Mucosa of rectum (tissue), 2 donors: ENCODE results near the gene PCDH15.

ENCODE experiments used
- H3K27ac ChIP-seq, 2 donors: one replicate each; pipeline ENCODE4 v1.7.0; 2013; ENCODE audit warnings: inconsistent platforms in 2 of 2, low read depth in 2 of 2, low read length in 2 of 2
- H3K27me3 ChIP-seq, 2 donors: one replicate each; pipeline ENCODE4 v1.7.0; 2013; ENCODE audit warnings: low read length in 2 of 2; ENCODE audit not compliant: control insufficient read depth in 2 of 2, insufficient read depth in 2 of 2
- H3K36me3 ChIP-seq, 2 donors: one replicate each; pipeline ENCODE4 v1.7.0; 2013; ENCODE audit warnings: low read length in 2 of 2; ENCODE audit not compliant: control insufficient read depth in 2 of 2, insufficient read depth in 2 of 2
- H3K4me1 ChIP-seq, 2 donors: one replicate each; pipeline ENCODE4 v1.7.0; 2013; ENCODE audit warnings: low read length in 2 of 2, mild to moderate bottlenecking in 1 of 2; ENCODE audit not compliant: control insufficient read depth in 2 of 2, insufficient read depth in 2 of 2
- H3K4me3 ChIP-seq, 2 donors: one replicate each; pipeline ENCODE4 v1.7.0; 2013; ENCODE audit warnings: low read length in 2 of 2
- H3K9ac ChIP-seq, 2 donors: one replicate each; pipeline ENCODE4 v1.7.0; 2013; ENCODE audit warnings: low read length in 2 of 2, low read depth in 1 of 2, mild to moderate bottlenecking in 1 of 2
- H3K9me3 ChIP-seq, 2 donors: one replicate each; pipeline ENCODE4 v1.7.0; 2013; ENCODE audit warnings: low read length in 2 of 2; ENCODE audit not compliant: control insufficient read depth in 2 of 2
- donor health status: healthy.
- donor health status: Normal muscosa, but diverticular disease.

PCDH15 gene

GRCh38 chr10:54501929-54502328, 299.1 kb downstream of the PCDH15 start:
- Histone ChIP-seq H3K27ac (no peak overlapping the region), H3K27me3 (no peaks in the 10 kb centered on the region), H3K4me1 (no peaks in the 10 kb centered on the region), H3K4me3 (no peak overlapping the region), H3K9me3 (no peaks in the 10 kb centered on the region), H3K9ac (no peak overlapping the region), H3K36me3 (no peaks in the 10 kb centered on the region)

GRCh38 chr10:54496852-54497251, 304.2 kb downstream of the PCDH15 start:
- no peaks in the 10 kb centered on the region for H3K4me1 ChIP-seq
- no peak overlapping the region for H3K9ac ChIP-seq
- no peaks in the 10 kb centered on the region for H3K27me3 ChIP-seq
- H3K36me3 ChIP-seq, result no peaks in the 10 kb centered on the region
- H3K4me3 ChIP-seq, result no peak overlapping the region
- no peaks in the 10 kb centered on the region for H3K9me3 ChIP-seq
- H3K27ac ChIP-seq, result no peak overlapping the region

GRCh38 chr10:54487743-54488142, 313.3 kb downstream of the PCDH15 start:
- Histone ChIP-seq H3K4me1 (no peaks in the 10 kb centered on the region), H3K9me3 (no peaks in the 10 kb centered on the region), H3K4me3 (no peak overlapping the region), H3K9ac (no peak overlapping the region), H3K36me3 (no peaks in the 10 kb centered on the region), H3K27ac (no peak overlapping the region), H3K27me3 (no peaks in the 10 kb centered on the region)

GRCh38 chr10:54485971-54486370, 315.1 kb downstream of the PCDH15 start:
- H3K36me3 ChIP-seq, result no peaks in the 10 kb centered on the region
- H3K9ac ChIP-seq, result no peak overlapping the region
- no peak overlapping the region for H3K4me3 ChIP-seq
- H3K27me3 ChIP-seq, result no peaks in the 10 kb centered on the region
- H3K4me1 ChIP-seq, result no peaks in the 10 kb centered on the region
- H3K9me3 ChIP-seq, result no peaks in the 10 kb centered on the region
- H3K27ac ChIP-seq, result no peak overlapping the region

- Histone ChIP-seq H3K27me3 (no peaks in the 10 kb centered on the region), H3K4me3 (no peak overlapping the region), H3K9me3 (no peaks in the 10 kb centered on the region), H3K27ac (no peak overlapping the region), H3K9ac (no peak overlapping the region), H3K4me1 (no peaks in the 10 kb centered on the region), H3K36me3 (no peaks in the 10 kb centered on the region)
These were observed 316.8 kb downstream of the PCDH15 start for GRCh38 chr10:54484186-54484585.

GRCh38 chr10:54478601-54479000, 322.4 kb downstream of the PCDH15 start:
- H3K9ac ChIP-seq, result no peak overlapping the region

GRCh38 chr10:54477738-54478137, 323.3 kb downstream of the PCDH15 start:
- no peaks in the 10 kb centered on the region for H3K4me1 ChIP-seq
- H3K27ac ChIP-seq, result no peak overlapping the region
- no peaks in the 10 kb centered on the region for H3K27me3 ChIP-seq
- H3K36me3 ChIP-seq, result no peaks in the 10 kb centered on the region
- no peaks in the 10 kb centered on the region for H3K9me3 ChIP-seq
- no peak overlapping the region for H3K9ac ChIP-seq
- no peak overlapping the region for H3K4me3 ChIP-seq

More at GRCh38 chr10:54478601-54479000, 322.4 kb downstream of the PCDH15 start:
- Histone ChIP-seq H3K4me3 (no peak overlapping the region), H3K9me3 (no peaks in the 10 kb centered on the region), H3K4me1 (no peaks in the 10 kb centered on the region), H3K36me3 (no peaks in the 10 kb centered on the region), H3K27me3 (no peaks in the 10 kb centered on the region), H3K27ac (no peak overlapping the region)

- no peaks in the 10 kb centered on the region for H3K36me3 ChIP-seq
- no peaks in the 10 kb centered on the region for H3K9me3 ChIP-seq
- H3K27ac ChIP-seq, result no peak overlapping the region
- no peaks in the 10 kb centered on the region for H3K27me3 ChIP-seq
- no peak overlapping the region for H3K9ac ChIP-seq
- no peak overlapping the region for H3K4me3 ChIP-seq
- no peaks in the 10 kb centered on the region for H3K4me1 ChIP-seq
These were observed 330.8 kb downstream of the PCDH15 start for GRCh38 chr10:54470324-54470631.

GRCh38 chr10:54469587-54470323, 331.3 kb downstream of the PCDH15 start:
- Histone ChIP-seq H3K4me1 (no peaks in the 10 kb centered on the region), H3K9ac (no peak overlapping the region), H3K27ac (no peak overlapping the region), H3K36me3 (no peaks in the 10 kb centered on the region), H3K27me3 (no peaks in the 10 kb centered on the region), H3K9me3 (no peaks in the 10 kb centered on the region), H3K4me3 (no peak overlapping the region)

- Histone ChIP-seq H3K4me3 (no peak overlapping the region), H3K4me1 (no peaks in the 10 kb centered on the region), H3K9me3 (no peaks in the 10 kb centered on the region), H3K36me3 (no peaks in the 10 kb centered on the region), H3K27ac (no peak overlapping the region), H3K9ac (no peak overlapping the region), H3K27me3 (no peaks in the 10 kb centered on the region)
These were observed 346.8 kb downstream of the PCDH15 start for GRCh38 chr10:54454271-54454670.

GRCh38 chr10:54449056-54449455, 352.0 kb downstream of the PCDH15 start:
- Histone ChIP-seq H3K36me3 (no peaks in the 10 kb centered on the region), H3K9ac (no peak overlapping the region), H3K4me1 (no peaks in the 10 kb centered on the region), H3K27ac (no peak overlapping the region), H3K4me3 (no peak overlapping the region), H3K9me3 (no peaks in the 10 kb centered on the region), H3K27me3 (no peaks in the 10 kb centered on the region)
